ENCODE results near the gene DHTKD1.
A peak's percentile ranks its signal among the peaks of the same experiment; 100 is the strongest.
"Not testable (repeated sequence)": the region's sequence is repeated elsewhere in the genome, so short reads cannot be mapped to it uniquely, and the experiment has no call there.

DHTKD1 gene

DNA sequence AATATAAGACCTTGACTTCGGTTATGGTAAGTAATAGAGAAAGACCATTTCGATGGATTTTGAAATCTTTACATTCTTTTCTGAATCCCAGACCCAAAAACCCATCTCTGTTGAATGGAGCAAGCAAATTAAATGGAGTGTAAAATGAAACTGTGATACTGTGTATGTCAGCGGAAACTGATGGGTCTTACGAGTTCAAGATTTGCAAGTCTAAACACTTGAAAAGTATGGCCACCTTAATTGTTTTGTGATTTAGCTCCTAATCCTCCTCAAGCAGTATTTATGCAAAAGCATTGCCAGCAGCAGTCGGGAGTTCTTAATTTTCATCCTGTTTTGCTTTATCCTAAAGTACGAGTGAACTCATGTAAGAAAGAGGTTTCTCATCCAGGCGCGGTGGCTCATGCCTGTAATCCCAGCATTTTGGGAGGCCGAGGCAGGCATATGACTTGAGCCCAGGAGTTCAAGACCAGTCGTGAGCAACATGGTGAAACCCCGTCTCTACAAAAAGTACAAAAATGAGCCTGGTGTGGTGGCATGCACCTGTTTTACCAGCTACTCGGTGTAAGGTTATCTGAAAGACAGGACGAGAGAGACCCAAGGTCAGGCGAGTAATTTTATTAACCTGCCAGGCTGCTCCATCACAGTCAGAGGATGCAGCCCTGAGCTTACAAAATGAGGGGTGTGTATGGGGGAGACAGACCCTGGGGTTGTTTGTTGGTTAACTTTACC is 5.8 kb upstream of the DHTKD1 start:
- no peak for DNase-seq
- in situ Hi-C loops (cut with MboI; ENCODE audit: low pct_unique_long_range_greater_than_20kb, low sequenced_read_pairs) = no loop called here

GRCh38 chr10:12063483-12063818 is 5.3 kb upstream of the DHTKD1 start:
- in situ Hi-C loops (cut with MboI; ENCODE audit: low pct_unique_long_range_greater_than_20kb, low sequenced_read_pairs) = no loop called here
- peak; percentile 26 for DNase-seq

DNA sequence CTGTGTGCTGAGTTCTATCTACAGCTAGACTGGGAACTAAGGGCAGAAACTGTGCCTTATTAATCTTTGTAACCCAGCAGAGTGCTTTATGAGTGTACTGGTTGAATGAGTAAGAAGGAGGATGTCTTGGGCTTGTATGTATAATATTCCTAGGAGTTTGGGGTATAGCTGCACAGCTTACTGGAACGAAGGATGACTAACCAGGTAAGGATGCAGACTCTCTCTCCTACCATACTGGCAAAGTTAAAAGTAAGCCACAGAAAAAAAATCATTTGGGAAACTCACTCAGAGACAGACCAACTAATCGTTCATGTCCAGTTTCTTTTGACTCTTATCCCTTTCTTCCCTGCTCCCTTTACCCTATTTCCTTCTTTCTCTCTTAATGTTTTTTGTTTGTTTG is 1.4 kb upstream of the DHTKD1 start:
- DNase-seq = no peak
- in situ Hi-C loops (cut with MboI; ENCODE audit: low pct_unique_long_range_greater_than_20kb, low sequenced_read_pairs) = no loop called here

- in situ Hi-C loops (cut with MboI; ENCODE audit: low pct_unique_long_range_greater_than_20kb, low sequenced_read_pairs); DNase-seq: not testable (repeated sequence)
Observed at GRCh38 chr10:12071441-12071840, 2.7 kb downstream of the DHTKD1 start.

DNA sequence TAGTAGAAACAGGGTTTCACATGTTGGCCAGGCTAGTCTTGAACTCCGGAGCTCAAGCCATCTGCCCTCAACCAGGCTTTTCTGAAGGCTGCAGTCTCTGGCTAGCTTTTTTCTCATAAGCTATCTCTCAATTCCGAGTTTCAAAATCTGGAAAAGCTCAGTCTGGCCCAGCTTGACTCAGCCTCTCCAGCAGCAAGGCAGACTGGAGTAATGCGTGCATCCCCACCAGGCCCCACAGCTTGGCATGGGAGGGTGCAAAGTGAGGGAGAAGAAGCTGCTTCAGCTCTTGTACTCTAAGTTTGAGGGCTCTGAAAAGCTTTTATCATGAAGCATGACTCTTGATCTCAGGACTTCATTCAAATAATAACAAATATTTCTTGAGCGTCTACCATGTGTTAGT is 4.8 kb downstream of the DHTKD1 start:
- in situ Hi-C loops (cut with MboI; ENCODE audit: low pct_unique_long_range_greater_than_20kb, low sequenced_read_pairs) = no loop called here
- no peak for DNase-seq

DNA sequence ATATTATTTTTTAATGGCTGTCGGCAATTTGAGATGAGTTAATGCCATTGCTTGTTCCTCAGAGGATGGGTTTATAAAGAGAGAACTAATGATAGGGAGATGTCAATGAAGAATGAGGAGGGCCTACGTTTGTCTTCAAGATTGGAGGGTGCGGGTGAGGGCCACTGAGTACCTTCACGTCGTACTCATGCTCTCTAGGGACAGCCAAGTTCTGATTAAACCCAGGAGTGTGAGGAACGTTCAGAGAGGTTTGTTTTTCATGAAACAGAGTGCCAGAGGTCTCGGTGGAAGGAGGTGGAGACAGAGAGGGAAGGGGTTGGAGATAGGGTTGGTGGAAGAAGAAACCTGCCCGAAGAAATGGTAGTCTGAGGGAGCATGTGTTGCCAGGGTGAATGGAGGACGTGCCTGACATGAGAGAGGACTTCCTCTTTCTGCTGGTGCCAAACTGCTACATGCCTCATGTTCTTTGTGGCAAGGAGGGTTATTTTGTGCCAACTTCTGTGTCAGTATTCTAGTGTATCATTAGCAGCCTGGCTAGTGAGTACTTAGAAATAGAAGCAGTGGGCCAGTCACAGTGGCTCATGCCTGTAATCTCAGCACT is 8.9 kb downstream of the DHTKD1 start:
- DNase-seq = peak; percentile 64

DNA sequence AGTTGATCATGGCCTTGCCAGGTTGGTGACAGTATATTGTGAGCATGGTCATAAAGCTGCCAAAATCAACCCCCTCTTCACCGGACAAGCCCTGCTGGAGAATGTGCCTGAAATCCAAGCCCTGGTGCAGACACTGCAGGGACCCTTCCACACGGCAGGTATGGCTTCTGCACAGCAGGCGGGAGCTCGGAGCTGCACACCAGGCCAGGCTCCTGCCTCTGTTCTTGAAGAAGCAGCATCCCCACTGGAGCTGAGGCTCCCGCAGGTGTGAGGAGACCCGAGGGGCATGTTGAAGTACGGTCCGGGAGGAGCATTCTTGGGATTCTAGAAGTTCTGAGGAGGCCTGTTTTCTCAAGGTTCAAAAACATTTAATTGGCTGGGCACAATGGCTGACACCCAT is 12.7 kb downstream of the DHTKD1 start:
- no peak for DNase-seq
- in situ Hi-C loops (cut with MboI; ENCODE audit: low pct_unique_long_range_greater_than_20kb, low sequenced_read_pairs) = no loop called here

More for the DNA sequence above, 8.9 kb downstream of the DHTKD1 start:
- in situ Hi-C loops (cut with MboI; ENCODE audit: low pct_unique_long_range_greater_than_20kb, low sequenced_read_pairs) = no loop called here

DNA sequence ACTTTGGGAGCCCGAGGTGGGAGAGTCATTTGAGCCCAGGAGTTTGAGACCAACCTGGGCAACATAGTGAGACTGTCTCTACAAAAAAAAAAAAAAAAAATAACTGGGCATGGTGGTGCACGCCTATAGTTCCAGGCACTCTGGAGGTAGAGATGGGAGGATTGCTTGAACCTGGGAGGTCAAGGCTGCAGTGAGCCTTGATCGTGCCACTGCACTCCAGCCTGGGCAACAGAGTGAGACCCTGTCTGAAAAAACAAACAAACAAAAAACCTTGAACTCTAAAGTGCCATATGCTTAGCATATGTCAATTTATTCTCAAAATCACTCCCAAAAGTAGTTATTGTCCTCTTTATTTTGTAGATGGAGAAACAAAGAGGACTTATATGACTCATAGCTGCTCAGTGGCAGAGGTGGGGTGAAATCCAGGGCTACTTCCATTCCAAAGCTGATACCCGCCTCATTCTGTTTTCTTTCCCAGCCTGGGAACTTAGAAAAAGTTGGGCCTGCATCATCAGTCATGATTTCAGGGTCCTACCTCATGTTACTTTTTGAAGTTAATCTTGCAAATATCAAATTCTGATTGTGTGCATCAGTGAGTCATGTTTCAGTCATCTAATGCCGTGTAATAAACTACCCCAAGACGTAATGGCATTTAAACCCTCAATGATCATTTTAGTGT is 13.3 kb downstream of the DHTKD1 start:
- no peak for DNase-seq
- in situ Hi-C loops (cut with MboI; ENCODE audit: low pct_unique_long_range_greater_than_20kb, low sequenced_read_pairs) = no loop called here

- in situ Hi-C loops (cut with MboI; ENCODE audit: low pct_unique_long_range_greater_than_20kb, low sequenced_read_pairs) = no loop called here
- DNase-seq = no peak
Observed at GRCh38 chr10:12088919-12089318, 20.2 kb downstream of the DHTKD1 start.

GRCh38 chr10:12091421-12091820 is 22.7 kb downstream of the DHTKD1 start:
- in situ Hi-C loops (cut with MboI; ENCODE audit: low pct_unique_long_range_greater_than_20kb, low sequenced_read_pairs) = no loop called here

GRCh38 chr10:12097361-12097760 is 28.6 kb downstream of the DHTKD1 start:
- in situ Hi-C loops (cut with MboI; ENCODE audit: low pct_unique_long_range_greater_than_20kb, low sequenced_read_pairs) = not testable (repeated sequence)

More at GRCh38 chr10:12091421-12091820, 22.7 kb downstream of the DHTKD1 start:
- DNase-seq = no peak

DNA sequence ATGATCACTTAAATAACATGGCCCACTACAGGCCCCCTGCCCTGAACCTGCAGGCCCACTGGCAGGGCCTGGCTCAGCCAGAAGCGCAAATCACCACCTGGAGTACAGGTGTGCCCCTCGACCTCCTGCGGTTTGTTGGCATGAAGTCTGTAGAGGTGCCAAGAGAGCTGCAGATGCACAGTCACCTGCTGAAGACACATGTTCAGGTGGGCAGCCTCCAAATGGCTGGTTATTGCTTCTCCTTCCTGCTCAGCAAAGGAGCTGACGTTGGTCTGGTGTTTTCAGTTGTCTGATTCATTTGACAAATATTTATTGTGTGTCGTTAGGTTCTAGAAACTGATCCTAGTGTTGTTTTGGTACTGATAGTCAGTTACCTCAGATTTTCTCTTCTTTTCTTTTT is 29.0 kb downstream of the DHTKD1 start:
- in situ Hi-C loops (cut with MboI; ENCODE audit: low pct_unique_long_range_greater_than_20kb, low sequenced_read_pairs) = no loop called here
- no peak for DNase-seq

More at GRCh38 chr10:12097361-12097760, 28.6 kb downstream of the DHTKD1 start:
- DNase-seq = not testable (repeated sequence)

DNA sequence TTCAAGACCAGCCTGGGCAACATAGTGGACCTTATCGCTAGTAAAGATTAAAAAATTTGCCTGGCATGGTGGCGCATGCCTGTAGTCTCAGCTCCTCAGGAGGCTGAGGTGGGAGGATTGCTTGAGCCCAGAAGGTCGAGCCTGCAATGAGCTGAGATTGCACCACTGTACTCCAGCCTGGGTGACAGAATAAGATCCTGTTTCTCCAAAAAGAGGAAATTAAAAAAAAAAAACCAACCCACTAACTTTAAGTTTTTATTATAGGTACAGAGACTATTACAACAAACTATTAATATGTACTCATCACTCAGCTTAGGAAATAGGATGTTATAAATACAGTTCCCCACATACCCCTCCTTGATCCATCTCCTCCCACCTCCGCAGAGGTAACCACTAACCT is 30.2 kb downstream of the DHTKD1 start:
- peak; percentile 26 for DNase-seq
- in situ Hi-C loops (cut with MboI; ENCODE audit: low pct_unique_long_range_greater_than_20kb, low sequenced_read_pairs) = no loop called here

DNA sequence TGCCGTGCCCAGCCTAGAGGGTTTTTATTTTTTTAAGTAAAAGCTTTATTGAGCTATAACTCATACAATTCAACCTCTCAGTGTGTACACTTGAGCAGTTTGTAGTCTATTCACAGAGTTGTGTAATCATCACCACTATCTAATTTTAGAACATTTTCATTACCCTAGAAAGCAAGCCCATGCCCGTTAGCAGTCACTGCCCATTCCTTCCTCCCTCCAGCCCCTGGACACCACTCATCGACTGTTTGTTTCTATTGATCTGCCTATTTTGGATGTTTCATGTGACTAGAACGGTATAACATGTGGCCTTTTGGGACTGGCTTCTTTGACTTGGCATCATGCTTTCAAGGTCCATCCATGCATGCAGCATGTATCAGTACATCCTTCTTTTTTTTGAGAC is 35.0 kb downstream of the DHTKD1 start:
- no peak for DNase-seq
- in situ Hi-C loops (cut with MboI; ENCODE audit: low pct_unique_long_range_greater_than_20kb, low sequenced_read_pairs) = no loop called here

GRCh38 chr10:12107781-12108180 is 39.0 kb downstream of the DHTKD1 start:
- in situ Hi-C loops (cut with MboI; ENCODE audit: low pct_unique_long_range_greater_than_20kb, low sequenced_read_pairs) = no loop called here
- DNase-seq = no peak

DNA sequence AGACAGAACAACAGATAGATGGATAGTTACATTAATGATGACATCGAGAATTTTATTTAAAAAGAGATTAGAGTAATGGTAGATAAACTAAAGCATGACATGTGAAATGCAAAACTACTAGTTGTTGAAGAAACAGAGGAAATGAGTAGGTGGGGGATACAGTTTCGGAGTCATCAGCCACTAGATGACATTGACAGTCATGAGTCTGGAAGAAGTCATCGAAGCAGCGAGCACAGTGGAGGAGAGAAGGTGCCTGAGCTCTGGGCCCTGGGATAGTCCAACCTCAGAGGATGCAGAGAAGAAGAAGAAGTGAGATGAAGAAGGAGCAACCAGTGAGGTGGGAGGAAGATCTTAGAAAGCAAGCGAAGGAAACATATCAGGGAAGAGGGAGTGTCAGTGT is 40.5 kb downstream of the DHTKD1 start:
- DNase-seq = no peak
- in situ Hi-C loops (cut with MboI; ENCODE audit: low pct_unique_long_range_greater_than_20kb, low sequenced_read_pairs) = no loop called here

DNA sequence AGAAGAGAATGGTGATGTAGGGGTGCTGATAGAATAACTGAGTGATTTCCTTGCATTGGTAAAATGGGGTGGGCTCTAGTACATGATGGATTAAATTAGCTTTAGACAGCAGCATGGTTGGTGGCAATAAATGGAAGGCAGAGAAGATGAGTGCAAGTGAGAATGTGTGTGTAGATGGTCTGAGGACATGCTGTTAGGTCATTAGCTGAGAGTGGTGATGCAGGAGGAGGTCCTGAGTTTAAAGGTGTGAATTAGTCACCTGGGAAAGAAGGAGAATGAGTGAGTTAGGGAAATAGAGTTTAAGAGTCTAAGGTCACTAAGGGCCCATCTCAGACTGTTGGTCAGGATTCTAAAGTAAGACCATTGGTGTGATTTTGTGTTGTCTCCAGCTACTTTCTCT is 42.8 kb downstream of the DHTKD1 start:
- in situ Hi-C loops (cut with MboI; ENCODE audit: low pct_unique_long_range_greater_than_20kb, low sequenced_read_pairs) = no loop called here
- DNase-seq = no peak

- DNase-seq = no peak
- in situ Hi-C loops (cut with MboI; ENCODE audit: low pct_unique_long_range_greater_than_20kb, low sequenced_read_pairs) = no loop called here
Observed at GRCh38 chr10:12113627-12114026, 44.9 kb downstream of the DHTKD1 start.

DNA sequence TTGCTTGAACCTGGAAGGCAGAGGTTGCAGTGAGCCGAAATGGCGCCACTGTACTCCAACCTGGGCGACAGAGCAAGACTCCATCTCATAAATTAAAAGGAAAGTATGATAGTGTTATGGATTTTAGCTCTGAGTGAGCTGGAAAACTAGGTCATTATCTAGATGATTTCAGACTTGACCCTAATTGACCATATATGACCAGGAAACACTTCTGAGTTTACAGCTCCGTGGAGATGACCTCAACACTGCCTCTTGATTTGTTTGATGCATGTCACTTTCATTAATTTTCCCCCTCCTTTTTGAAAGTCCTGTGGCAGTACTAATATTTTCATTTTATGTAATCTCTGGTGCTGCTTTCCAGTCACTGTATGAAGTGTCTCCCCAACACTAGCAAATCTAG is 52.9 kb downstream of the DHTKD1 start:
- in situ Hi-C loops (cut with MboI; ENCODE audit: low pct_unique_long_range_greater_than_20kb, low sequenced_read_pairs) = no loop called here

More for the DNA sequence above, 52.9 kb downstream of the DHTKD1 start:
- DNase-seq = no peak
